ENCODE data around the gene NOTCH2.
"Not testable (repeated sequence)": the region's sequence is repeated elsewhere in the genome, so short reads cannot be mapped to it uniquely, and the experiment has no call there.

GRCh38 chr1:120101593-120101992 is 32.1 kb upstream of the NOTCH2 start:
- not testable (repeated sequence) for TF ChIP-seq CTCF, POLR2A (IDR thresholded peaks at IDR 0.05)

Measured in adrenal gland (tissue), 5 donors.